ENCODE results near the gene EXOC3L1.
A peak's percentile ranks its signal among the peaks of the same experiment; 100 is the strongest.

GRCh38 chr16:67191995-67192681 is 2.2 kb upstream of the EXOC3L1 start, which contains the start of gene E2F4:
- TF ChIP-seq CTCF (IDR thresholded peaks at IDR 0.05 in 4 of 5, conservative IDR thresholded peaks at IDR 0.05 in 1 of 5) = peak in 1 of 5 experiments; percentile 18
- peak; percentile 81 to 88 for TF ChIP-seq POLR2A (IDR thresholded peaks at IDR 0.05)

Measured in gastrocnemius medialis (tissue), 4 donors.